ENCODE measurements around the gene COTL1. TPM values are rescaled to one million over a fixed set of nuclear protein-coding genes. Genes with fewer than 3 reads are reported as not detected.

Gene COTL1
- total RNA-seq, 1 experiment from 2014 or later: 408 TPM

DNA sequence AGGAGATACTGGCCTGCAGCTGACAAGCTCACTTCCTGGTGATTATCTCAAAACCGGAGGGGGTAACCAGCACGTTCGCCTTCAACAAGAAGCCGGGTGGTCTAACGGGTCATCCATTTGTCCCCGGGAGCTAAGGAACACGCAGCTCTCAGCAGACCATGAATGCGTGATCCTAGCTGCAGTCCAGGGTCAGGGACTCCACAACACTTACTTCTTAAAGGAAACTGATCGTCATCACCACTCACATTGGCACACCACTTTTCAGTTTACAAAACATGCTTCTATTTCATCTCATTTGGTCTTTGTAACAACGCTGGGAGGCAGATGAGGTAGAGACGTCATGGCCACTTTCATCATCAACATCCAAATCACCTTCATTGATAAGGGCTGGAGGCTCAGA, 25.2 kb downstream of the COTL1 start:
- Histone ChIP-seq H4K20me1 (ENCODE audit: low read length) (peaks cover 31% of the 10 kb centered on the region; the same call in 1 of the 2 replicates), H3F3A (ENCODE audit: low read length, unreplicated experiment) (no peaks in the 10 kb centered on the region), H3K79me2 (ENCODE audit: low read length) (peaks cover 78% of the 10 kb centered on the region), H3K9ac (ENCODE audit: low read length) (no peak overlapping the region), H2AFZ (ENCODE audit: low read length) (no peak overlapping the region), H3K9me3 (ENCODE audit: low read length) (no peaks in the 10 kb centered on the region), H3K4me1 (ENCODE audit: insufficient read depth, low read length) (no peaks in the 10 kb centered on the region), H3K9me2 (replicated peaks; ENCODE audit: low read length) (no peaks in the 10 kb centered on the region), H3K4me2 (ENCODE audit: low read length) (no peak overlapping the region), H3K36me3 (ENCODE audit: low read depth, low read length) (peaks cover 40% of the 10 kb centered on the region), H3K4me3 (ENCODE audit: low read length) (no peak overlapping the region), H3K27me3 (ENCODE audit: low read length) (no peaks in the 10 kb centered on the region), H3K27ac (ENCODE audit: low read length) (no peak overlapping the region)
- DNase-seq: no peak
- no peak for ATAC-seq
- TF ChIP-seq CTCF (conservative IDR thresholded peaks at IDR 0.05; ENCODE audit: low read depth, low read length) (no peak), EZH2 (IDR thresholded peaks at IDR 0.05; ENCODE audit: low read length, unreplicated experiment) (no peak), EZH2phosphoT487 (IDR thresholded peaks at IDR 0.05; ENCODE audit: borderline replicate concordance, low read length) (no peak)
- intact Hi-C loops (cut with micrococcal nuclease): no loop called here
- no TSS peak for BruUV-seq (replicated peaks)
- ChIA-PET POLR2A (ENCODE audit: unreplicated experiment) (interaction anchor here (0.6 kb wide), 1 partner anchor 158 kb away, joined by 3 read pairs; no protein-coding TSS in a partner anchor), CTCF (no interaction called here)

GRCh38 chr16:84589975-84590719, 27.7 kb downstream of the COTL1 start:
- CTCF ChIA-PET: no interaction called here
- POLR2A ChIA-PET (ENCODE audit: unreplicated experiment): no interaction called here
- DNase-seq (no peak), ATAC-seq (no peak)
- peaks cover 26% of the 10 kb centered on the region; the same call in 1 of the 2 replicates for H3K36me3 ChIP-seq (ENCODE audit: low read depth, low read length)
- no peak overlapping the region for H3K9ac ChIP-seq (ENCODE audit: low read length)
- H3K9me3 ChIP-seq (ENCODE audit: low read length): no peaks in the 10 kb centered on the region
- peaks cover 72% of the 10 kb centered on the region for H3K79me2 ChIP-seq (ENCODE audit: low read length)
- no peaks in the 10 kb centered on the region for H3K9me2 ChIP-seq (replicated peaks; ENCODE audit: low read length)
- no peaks in the 10 kb centered on the region for H3K4me1 ChIP-seq (ENCODE audit: insufficient read depth, low read length)
- no peak overlapping the region for H2AFZ ChIP-seq (ENCODE audit: low read length)
- intact Hi-C loops (cut with micrococcal nuclease): no loop called here
- no peak overlapping the region for H3K4me3 ChIP-seq (ENCODE audit: low read length)
- no TSS peak for BruUV-seq (replicated peaks)
- peaks cover 17% of the 10 kb centered on the region; the same call in 1 of the 2 replicates for H4K20me1 ChIP-seq (ENCODE audit: low read length)
- H3K27ac ChIP-seq (ENCODE audit: low read length): no peak overlapping the region
- H3F3A ChIP-seq (ENCODE audit: low read length, unreplicated experiment): no peaks in the 10 kb centered on the region
- TF ChIP-seq CTCF (conservative IDR thresholded peaks at IDR 0.05; ENCODE audit: low read depth, low read length) (no peak), EZH2phosphoT487 (IDR thresholded peaks at IDR 0.05; ENCODE audit: borderline replicate concordance, low read length) (no peak)
- no peaks in the 10 kb centered on the region for H3K27me3 ChIP-seq (ENCODE audit: low read length)
- no peak overlapping the region for H3K4me2 ChIP-seq (ENCODE audit: low read length)

- Histone ChIP-seq H2AFZ (ENCODE audit: low read length) (no peak overlapping the region), H3K9me2 (replicated peaks; ENCODE audit: low read length) (no peaks in the 10 kb centered on the region), H3K27ac (ENCODE audit: low read length) (no peak overlapping the region), H3F3A (ENCODE audit: low read length, unreplicated experiment) (no peaks in the 10 kb centered on the region), H3K4me2 (ENCODE audit: low read length) (no peak overlapping the region), H3K9ac (ENCODE audit: low read length) (no peak overlapping the region), H3K4me1 (ENCODE audit: insufficient read depth, low read length) (no peaks in the 10 kb centered on the region), H3K4me3 (ENCODE audit: low read length) (no peak overlapping the region), H4K20me1 (ENCODE audit: low read length) (peaks cover 21% of the 10 kb centered on the region; the same call in 1 of the 2 replicates), H3K9me3 (ENCODE audit: low read length) (no peaks in the 10 kb centered on the region), H3K27me3 (ENCODE audit: low read length) (no peaks in the 10 kb centered on the region), H3K79me2 (ENCODE audit: low read length) (peaks cover 72% of the 10 kb centered on the region), H3K36me3 (ENCODE audit: low read depth, low read length) (peaks cover 26% of the 10 kb centered on the region; the same call in 1 of the 2 replicates)
- intact Hi-C loops (cut with micrococcal nuclease): no loop called here
- POLR2A ChIA-PET (ENCODE audit: unreplicated experiment): no interaction called here
- CTCF ChIA-PET: no interaction called here
- BruUV-seq (replicated peaks): no TSS peak
- ATAC-seq (no peak), DNase-seq (no peak)
- TF ChIP-seq EZH2 (IDR thresholded peaks at IDR 0.05; ENCODE audit: low read length, unreplicated experiment) (no peak), CTCF (conservative IDR thresholded peaks at IDR 0.05; ENCODE audit: low read depth, low read length) (no peak), EZH2phosphoT487 (IDR thresholded peaks at IDR 0.05; ENCODE audit: borderline replicate concordance, low read length) (no peak)
These were observed 28.9 kb downstream of the COTL1 start for GRCh38 chr16:84588991-84589390.
